ENCODE measurements around the gene PKDCC.

Gene PKDCC

GRCh38 chr2:42050703-42051542 is 3.1 kb downstream of the PKDCC start:
- Histone ChIP-seq H3K9me3 (replicated peaks in 1 of 2; ENCODE audit: control insufficient read depth in 2 of 2, insufficient read depth in 1 of 2, low read depth in 1 of 2, low read length in 2 of 2) (no peaks in the 10 kb centered on the region), H2BK5ac (ENCODE audit: low read length) (no peak overlapping the region), H3K18ac (ENCODE audit: low read length) (peak overlapping the region; percentile 44), H3K4me2 (ENCODE audit: insufficient read depth, low read length, poor library complexity, severe bottlenecking) (peak overlapping the region; percentile 91), H2AFZ (ENCODE audit: low read length) (no peak overlapping the region), H3K79me1 (ENCODE audit: low read depth, low read length) (peaks cover 7% of the 10 kb centered on the region), H3K9ac (ENCODE audit: low read depth, low read length, poor library complexity) (no peak overlapping the region), H4K91ac (ENCODE audit: low read depth, low read length, poor library complexity) (no peak overlapping the region), H3K27ac (replicated peaks; ENCODE audit: low read length) (peak overlapping the region; percentile 63), H2BK120ac (ENCODE audit: low read depth, low read length) (peak overlapping the region; percentile 48), H4K8ac (ENCODE audit: low read depth, low read length) (no peak overlapping the region), H3K14ac (ENCODE audit: low read length) (no peak overlapping the region), H3K4me1 (ENCODE audit: control insufficient read depth in 2 of 2, insufficient read depth in 1 of 2, low read depth in 1 of 2, low read length in 2 of 2) (peaks cover 42 to 68% of the 10 kb centered on the region in 2 donors), H2BK15ac (ENCODE audit: low read length) (no peak overlapping the region), H3K23ac (ENCODE audit: low read depth, low read length, poor library complexity) (no peak overlapping the region), H2BK12ac (ENCODE audit: low read length) (no peak overlapping the region), H2AK5ac (ENCODE audit: low read depth, low read length) (no peak overlapping the region), H3K4ac (ENCODE audit: low read length) (no peak overlapping the region), H3K36me3 (replicated peaks in 1 of 2; ENCODE audit: control insufficient read depth in 2 of 2, insufficient read depth in 2 of 2, low read length in 2 of 2) (peaks cover 25 to 34% of the 10 kb centered on the region in 2 donors), H3K4me3 (ENCODE audit: low read length in 2 of 2) (peak overlapping the region in 1 of 2 donors; percentile 98), H3K27me3 (ENCODE audit: control insufficient read depth in 3 of 3, insufficient read depth in 3 of 3, low read depth in 1 of 3, low read length in 3 of 3) (no peaks in the 10 kb centered on the region)
- DNase-seq (ENCODE audit: low spot score) = no peak
- WGBS, 2 donors (ENCODE audit: extremely low coverage in 2 of 2, insufficient read length in 2 of 2, insufficient replicate concordance in 1 of 2) = no CpG with 5 or more reads among the region's 8 CpGs

- WGBS, 2 donors (ENCODE audit: extremely low coverage in 2 of 2, insufficient read length in 2 of 2, insufficient replicate concordance in 1 of 2) = no CpG with 5 or more reads among the region's 11 CpGs
- H2BK12ac ChIP-seq (ENCODE audit: low read length) = peak overlapping the region; percentile 64
- H2BK15ac ChIP-seq (ENCODE audit: low read length) = peak overlapping the region; percentile 32
- H3K4ac ChIP-seq (ENCODE audit: low read length) = no peak overlapping the region
- H4K91ac ChIP-seq (ENCODE audit: low read depth, low read length, poor library complexity) = no peak overlapping the region
- H3K36me3 ChIP-seq (replicated peaks in 1 of 2; ENCODE audit: control insufficient read depth in 2 of 2, insufficient read depth in 2 of 2, low read length in 2 of 2) = peaks cover 33 to 39% of the 10 kb centered on the region in 2 donors
- H3K9ac ChIP-seq (ENCODE audit: low read depth, low read length, poor library complexity) = peak overlapping the region; percentile 82
- H3K23ac ChIP-seq (ENCODE audit: low read depth, low read length, poor library complexity) = peak overlapping the region; percentile 43
- peak overlapping the region; percentile 84 for H3K18ac ChIP-seq (ENCODE audit: low read length)
- peak overlapping the region; percentile 63 for H3K27ac ChIP-seq (replicated peaks; ENCODE audit: low read length)
- H2AFZ ChIP-seq (ENCODE audit: low read length) = no peak overlapping the region
- H4K8ac ChIP-seq (ENCODE audit: low read depth, low read length) = no peak overlapping the region
- H3K9me3 ChIP-seq (replicated peaks in 1 of 2; ENCODE audit: control insufficient read depth in 2 of 2, insufficient read depth in 1 of 2, low read depth in 1 of 2, low read length in 2 of 2) = no peaks in the 10 kb centered on the region
- H3K27me3 ChIP-seq (ENCODE audit: control insufficient read depth in 3 of 3, insufficient read depth in 3 of 3, low read depth in 1 of 3, low read length in 3 of 3) = no peaks in the 10 kb centered on the region
- peak overlapping the region in 1 of 2 donors; percentile 10 for H3K4me3 ChIP-seq (ENCODE audit: low read length in 2 of 2)
- peaks cover 7% of the 10 kb centered on the region for H3K79me1 ChIP-seq (ENCODE audit: low read depth, low read length)
- peak overlapping the region; percentile 44 for H2BK5ac ChIP-seq (ENCODE audit: low read length)
- H2BK120ac ChIP-seq (ENCODE audit: low read depth, low read length) = peak overlapping the region; percentile 48
- peak overlapping the region; percentile 63 for H2AK5ac ChIP-seq (ENCODE audit: low read depth, low read length)
- DNase-seq (ENCODE audit: low spot score) = no peak
- peaks cover 42 to 61% of the 10 kb centered on the region in 2 donors for H3K4me1 ChIP-seq (ENCODE audit: control insufficient read depth in 2 of 2, insufficient read depth in 1 of 2, low read depth in 1 of 2, low read length in 2 of 2)
- peak overlapping the region; percentile 25 for H3K14ac ChIP-seq (ENCODE audit: low read length)
- peak overlapping the region; percentile 37 for H3K4me2 ChIP-seq (ENCODE audit: insufficient read depth, low read length, poor library complexity, severe bottlenecking)
Measured at GRCh38 chr2:42051543-42052235, 3.9 kb downstream of the PKDCC start.

- Histone ChIP-seq H3K23ac (ENCODE audit: low read depth, low read length, poor library complexity) (peak overlapping the region; percentile 39), H3K9me3 (replicated peaks in 1 of 2; ENCODE audit: control insufficient read depth in 2 of 2, insufficient read depth in 1 of 2, low read depth in 1 of 2, low read length in 2 of 2) (no peaks in the 10 kb centered on the region), H3K4ac (ENCODE audit: low read length) (no peak overlapping the region), H3K36me3 (replicated peaks in 1 of 2; ENCODE audit: control insufficient read depth in 2 of 2, insufficient read depth in 2 of 2, low read length in 2 of 2) (peaks cover 45 to 51% of the 10 kb centered on the region in 2 donors), H3K4me1 (ENCODE audit: control insufficient read depth in 2 of 2, insufficient read depth in 1 of 2, low read depth in 1 of 2, low read length in 2 of 2) (peaks cover 54 to 56% of the 10 kb centered on the region in 2 donors), H2BK5ac (ENCODE audit: low read length) (no peak overlapping the region), H2AFZ (ENCODE audit: low read length) (peak overlapping the region; percentile 78), H2BK120ac (ENCODE audit: low read depth, low read length) (no peak overlapping the region), H3K18ac (ENCODE audit: low read length) (peak overlapping the region; percentile 83), H3K79me1 (ENCODE audit: low read depth, low read length) (peaks cover 9% of the 10 kb centered on the region), H3K14ac (ENCODE audit: low read length) (no peak overlapping the region), H3K27me3 (ENCODE audit: control insufficient read depth in 3 of 3, insufficient read depth in 3 of 3, low read depth in 1 of 3, low read length in 3 of 3) (no peaks in the 10 kb centered on the region), H3K4me2 (ENCODE audit: insufficient read depth, low read length, poor library complexity, severe bottlenecking) (peak overlapping the region; percentile 39), H3K4me3 (ENCODE audit: low read length in 2 of 2) (no peak overlapping the region), H2BK12ac (ENCODE audit: low read length) (no peak overlapping the region), H2BK15ac (ENCODE audit: low read length) (no peak overlapping the region), H4K91ac (ENCODE audit: low read depth, low read length, poor library complexity) (no peak overlapping the region), H3K27ac (replicated peaks; ENCODE audit: low read length) (peak overlapping the region; percentile 60), H2AK5ac (ENCODE audit: low read depth, low read length) (peak overlapping the region; percentile 16), H4K8ac (ENCODE audit: low read depth, low read length) (no peak overlapping the region), H3K9ac (ENCODE audit: low read depth, low read length, poor library complexity) (no peak overlapping the region)
- WGBS, 2 donors (ENCODE audit: extremely low coverage in 2 of 2, insufficient read length in 2 of 2, insufficient replicate concordance in 1 of 2) = no CpG with 5 or more reads among the region's 14 CpGs
- DNase-seq (ENCODE audit: low spot score) = no peak
Measured at GRCh38 chr2:42052702-42053481, 5.1 kb downstream of the PKDCC start.

Measured in neuronal stem cell (in vitro differentiated cells).